ENCODE measurements around the gene SLC5A9. TPM values are rescaled to one million over a fixed set of nuclear protein-coding genes. Genes with fewer than 3 reads are reported as not detected.
"Not testable (repeated sequence)": the region's sequence is repeated elsewhere in the genome, so short reads cannot be mapped to it uniquely, and the experiment has no call there.

Gene SLC5A9
- total and polyA plus RNA-seq, 2 donors (not counting 1 experiment from before 2014, with no cell fraction given) = 0.07 TPM; not detected in 1

GRCh38 chr1:48214366-48214765, 8.2 kb upstream of the SLC5A9 start:
- peaks cover 19% of the 10 kb centered on the region for H3K27me3 Mint-ChIP-seq
- 77% methylated on average over 5 of the region's 6 CpGs for WGBS (ENCODE audit: insufficient coverage)
- H2AFZ ChIP-seq (ENCODE audit: insufficient read depth, low read depth, low read length, poor library complexity, severe bottlenecking); CTCF ChIA-PET; H3K27me3 ChIP-seq (replicated peaks in 1 of 4; ENCODE audit: control extremely low read depth in 1 of 4, control insufficient read depth in 3 of 4, insufficient read depth in 4 of 4, low read length in 3 of 4); intact Hi-C loops (cut with micrococcal nuclease); H3K9ac ChIP-seq (ENCODE audit: low read length); H3K4me3 ChIP-seq (ENCODE audit: control extremely low read depth in 1 of 5, extremely low read depth in 1 of 5, insufficient read depth in 1 of 5, low read depth in 2 of 5, low read length in 4 of 5); H3K4me2 ChIP-seq (replicated peaks; ENCODE audit: low read depth, low read length, poor library complexity, severe bottlenecking); H3K36me3 ChIP-seq (replicated peaks in 1 of 2; ENCODE audit: control extremely low read depth in 1 of 2, control insufficient read depth in 1 of 2, extremely low read depth in 1 of 2, insufficient read depth in 2 of 2, low read length in 1 of 2); DNase-seq; H3K4me1 ChIP-seq (ENCODE audit: control insufficient read depth in 2 of 2, insufficient read depth in 2 of 2, low read length in 2 of 2); H3K4me1 Mint-ChIP-seq; H4K20me1 ChIP-seq (ENCODE audit: control insufficient read depth, insufficient read depth, low read length, poor library complexity, severe bottlenecking); ATAC-seq (ENCODE audit: low read depth); H3K9me3 ChIP-seq (ENCODE audit: control extremely low read depth in 1 of 3, control insufficient read depth in 2 of 3, insufficient read depth in 1 of 3, low read length in 2 of 3); H3K27ac Mint-ChIP-seq; H3K4me3 Mint-ChIP-seq; H3K27ac ChIP-seq (ENCODE audit: low read length in 2 of 2); POLR2A ChIA-PET; H3K79me2 ChIP-seq (ENCODE audit: control insufficient read depth, insufficient read depth, low read length); H3K9me3 Mint-ChIP-seq (ENCODE audit: insufficient read depth): not testable (repeated sequence)

- Histone ChIP-seq H3K4me1 (ENCODE audit: control insufficient read depth in 2 of 2, insufficient read depth in 2 of 2, low read length in 2 of 2) (no peaks in the 10 kb centered on the region), H3K9me3 (ENCODE audit: control extremely low read depth in 1 of 3, control insufficient read depth in 2 of 3, insufficient read depth in 1 of 3, low read length in 2 of 3) (no peaks in the 10 kb centered on the region), H3K4me3 (ENCODE audit: control extremely low read depth in 1 of 5, extremely low read depth in 1 of 5, insufficient read depth in 1 of 5, low read depth in 2 of 5, low read length in 4 of 5) (no peak overlapping the region), H3K9ac (ENCODE audit: low read length) (no peak overlapping the region), H3K27me3 (replicated peaks in 1 of 4; ENCODE audit: control extremely low read depth in 1 of 4, control insufficient read depth in 3 of 4, insufficient read depth in 4 of 4, low read length in 3 of 4) (peaks cover 0 to 2% (median 0%) of the 10 kb centered on the region in 4 experiments), H3K27ac (ENCODE audit: low read length in 2 of 2) (no peak overlapping the region), H2AFZ (ENCODE audit: insufficient read depth, low read depth, low read length, poor library complexity, severe bottlenecking) (no peak overlapping the region), H3K4me2 (replicated peaks; ENCODE audit: low read depth, low read length, poor library complexity, severe bottlenecking) (no peak overlapping the region), H3K36me3 (replicated peaks in 1 of 2; ENCODE audit: control extremely low read depth in 1 of 2, control insufficient read depth in 1 of 2, extremely low read depth in 1 of 2, insufficient read depth in 2 of 2, low read length in 1 of 2) (no peaks in the 10 kb centered on the region), H4K20me1 (ENCODE audit: control insufficient read depth, insufficient read depth, low read length, poor library complexity, severe bottlenecking) (no peaks in the 10 kb centered on the region), H3K79me2 (ENCODE audit: control insufficient read depth, insufficient read depth, low read length) (no peaks in the 10 kb centered on the region)
- no peak for ATAC-seq (ENCODE audit: low read depth)
- ChIA-PET CTCF (no interaction called here), POLR2A (no interaction called here)
- no peak for DNase-seq
- H3K27ac Mint-ChIP-seq = no peak overlapping the region
- H3K4me1 Mint-ChIP-seq = no peaks in the 10 kb centered on the region
- H3K9me3 Mint-ChIP-seq (ENCODE audit: insufficient read depth) = no peaks in the 10 kb centered on the region
- intact Hi-C loops (cut with micrococcal nuclease) = no loop called here
- TF ChIP-seq CTCF (IDR thresholded peaks at IDR 0.05) (no peak), EZH2 (IDR thresholded peaks at IDR 0.05; ENCODE audit: borderline replicate concordance, insufficient read depth, low read depth, low read length, poor library complexity, severe bottlenecking) (no peak)
- H3K27me3 Mint-ChIP-seq = peaks cover 19% of the 10 kb centered on the region
- H3K4me3 Mint-ChIP-seq = no peak overlapping the region
- 83% methylated on average over 1 of the region's 4 CpGs for WGBS (ENCODE audit: insufficient coverage)
Observed at GRCh38 chr1:48214820-48215219, 7.7 kb upstream of the SLC5A9 start.

Measured in B cell (primary cell).